GM12872 (cell line): Measurements from ENCODE around the gene PLXNC1.

Source experiments
- TF ChIP-seq, protein P1 (sequence below): IDR thresholded peaks from 3 replicates; pipeline ENCODE4 v1.5.1; 2011; ENCODE audit warnings: low read depth, mild to moderate bottlenecking, low read length, moderate library complexity; ENCODE audit not compliant: insufficient read depth

The PLXNC1 gene

DNA sequence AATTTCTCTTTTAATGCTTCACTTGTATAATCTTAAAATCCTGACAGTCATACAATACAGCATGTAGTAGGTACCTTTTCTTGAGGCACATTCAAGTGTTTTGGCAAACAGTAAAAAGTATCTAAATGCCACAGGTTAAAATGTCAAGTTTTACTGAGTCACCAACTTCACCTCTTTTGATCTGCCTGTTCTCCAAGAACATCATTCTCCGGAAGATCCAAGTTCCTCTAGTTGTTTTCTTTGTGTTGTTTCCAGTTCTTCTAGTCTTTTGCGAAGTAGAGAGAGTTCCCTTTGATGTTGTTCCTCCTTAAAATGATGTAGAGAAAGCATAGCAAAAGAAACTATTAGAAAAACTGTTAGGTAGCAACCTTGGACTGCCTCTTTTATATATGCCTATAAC lies 160.2 kb downstream of the PLXNC1 start:
- TF ChIP-seq, protein P1, sequence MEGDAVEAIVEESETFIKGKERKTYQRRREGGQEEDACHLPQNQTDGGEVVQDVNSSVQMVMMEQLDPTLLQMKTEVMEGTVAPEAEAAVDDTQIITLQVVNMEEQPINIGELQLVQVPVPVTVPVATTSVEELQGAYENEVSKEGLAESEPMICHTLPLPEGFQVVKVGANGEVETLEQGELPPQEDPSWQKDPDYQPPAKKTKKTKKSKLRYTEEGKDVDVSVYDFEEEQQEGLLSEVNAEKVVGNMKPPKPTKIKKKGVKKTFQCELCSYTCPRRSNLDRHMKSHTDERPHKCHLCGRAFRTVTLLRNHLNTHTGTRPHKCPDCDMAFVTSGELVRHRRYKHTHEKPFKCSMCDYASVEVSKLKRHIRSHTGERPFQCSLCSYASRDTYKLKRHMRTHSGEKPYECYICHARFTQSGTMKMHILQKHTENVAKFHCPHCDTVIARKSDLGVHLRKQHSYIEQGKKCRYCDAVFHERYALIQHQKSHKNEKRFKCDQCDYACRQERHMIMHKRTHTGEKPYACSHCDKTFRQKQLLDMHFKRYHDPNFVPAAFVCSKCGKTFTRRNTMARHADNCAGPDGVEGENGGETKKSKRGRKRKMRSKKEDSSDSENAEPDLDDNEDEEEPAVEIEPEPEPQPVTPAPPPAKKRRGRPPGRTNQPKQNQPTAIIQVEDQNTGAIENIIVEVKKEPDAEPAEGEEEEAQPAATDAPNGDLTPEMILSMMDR = no peak

DNA sequence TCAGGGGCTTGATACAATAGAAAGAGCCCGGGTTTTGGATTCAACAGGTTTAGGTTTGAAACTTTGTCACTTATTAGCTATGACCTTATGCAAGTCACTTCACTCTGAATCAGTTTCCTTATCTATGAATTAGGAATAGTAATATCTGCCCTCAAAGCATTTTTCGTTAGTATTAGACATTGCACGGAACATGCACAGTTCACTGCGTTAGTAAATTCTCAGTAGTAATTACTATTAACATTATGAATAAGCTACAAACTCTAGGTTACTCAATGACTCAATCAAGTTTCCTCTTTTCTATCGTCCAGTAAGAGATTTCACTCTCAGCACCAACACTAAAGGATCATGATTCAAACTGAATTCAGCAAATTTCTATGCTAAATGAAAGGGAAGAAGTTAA lies 161.0 kb downstream of the PLXNC1 start:
- TF ChIP-seq, protein P1 = no peak

DNA sequence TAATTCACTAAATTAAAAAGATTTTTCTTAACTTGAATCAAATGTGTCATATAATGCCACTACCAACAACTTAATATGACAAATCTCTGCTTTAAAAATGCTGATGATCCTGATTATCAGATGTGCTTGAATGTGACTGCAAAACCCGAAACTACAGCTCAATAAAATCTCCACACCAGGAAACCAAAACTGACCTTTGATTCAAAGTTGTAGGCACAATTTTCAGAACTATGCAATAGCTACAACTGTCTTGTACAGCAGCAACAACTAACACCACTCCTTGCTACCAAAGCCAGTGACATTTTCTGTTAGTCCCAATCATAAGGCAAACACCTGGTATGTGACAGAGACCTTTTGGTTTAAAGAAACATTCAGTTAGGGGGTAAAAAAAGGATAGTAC lies 164.0 kb downstream of the PLXNC1 start:
- TF ChIP-seq, protein P1 = no peak

DNA sequence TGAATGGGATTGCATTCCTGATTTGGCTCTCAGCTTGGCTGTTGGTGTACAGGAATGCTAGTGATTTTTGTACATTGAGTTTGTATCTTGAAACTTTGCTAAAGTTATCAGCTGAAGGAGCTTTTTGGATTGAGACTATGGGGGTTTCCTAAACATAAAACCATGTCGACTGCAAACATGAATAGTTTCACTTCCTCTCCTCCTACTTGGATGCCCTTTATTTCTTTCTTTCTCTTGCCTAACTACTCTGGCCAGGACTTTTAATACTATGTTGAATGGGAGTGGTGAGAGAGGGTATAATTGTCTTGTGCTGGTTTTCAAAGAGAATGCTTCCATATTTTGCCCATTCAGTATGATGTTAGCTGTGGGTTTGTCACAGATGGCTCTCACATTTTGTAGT lies 169.8 kb downstream of the PLXNC1 start:
- TF ChIP-seq, protein P1 = no peak

DNA sequence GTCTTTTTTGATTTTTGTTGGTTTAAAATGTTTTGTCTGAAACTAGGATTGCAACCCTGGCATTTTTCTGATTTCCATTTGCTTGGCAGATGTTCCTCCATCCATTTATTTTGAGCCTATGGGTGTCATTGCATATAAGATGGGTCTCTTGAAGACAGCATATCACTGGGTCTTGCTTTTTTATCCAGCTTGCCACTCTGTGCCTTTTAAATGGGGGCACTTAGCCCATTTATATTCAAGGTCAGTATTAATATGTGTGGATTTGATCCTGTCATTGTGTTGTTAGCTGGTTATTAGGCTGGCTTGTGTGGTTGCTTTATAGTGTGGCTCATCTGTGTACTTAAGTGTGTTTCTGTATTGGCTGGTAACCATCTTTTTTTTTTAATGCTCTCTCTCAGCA lies 171.7 kb downstream of the PLXNC1 start:
- TF ChIP-seq, protein P1 = no peak

DNA sequence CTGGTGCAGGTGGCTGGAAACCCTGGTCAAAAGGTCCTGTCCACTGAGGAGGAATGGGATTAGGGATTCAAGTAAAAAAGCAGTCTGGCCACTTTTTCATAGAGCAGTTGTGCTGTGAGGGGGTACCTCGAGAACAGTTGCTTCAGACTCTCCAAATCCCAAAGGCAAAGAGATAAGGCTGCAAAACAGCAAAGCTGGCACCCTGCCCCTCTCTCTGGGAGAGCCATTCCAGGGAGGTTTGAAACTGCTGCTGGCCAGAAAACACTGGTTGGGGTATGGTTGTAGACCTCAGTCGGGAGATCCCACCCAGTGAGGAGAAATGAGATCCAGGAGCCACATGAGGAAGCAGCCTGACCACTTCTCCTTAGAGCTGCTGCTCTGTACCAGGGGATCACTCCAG lies 174.0 kb downstream of the PLXNC1 start:
- TF ChIP-seq, protein P1 = no peak

DNA sequence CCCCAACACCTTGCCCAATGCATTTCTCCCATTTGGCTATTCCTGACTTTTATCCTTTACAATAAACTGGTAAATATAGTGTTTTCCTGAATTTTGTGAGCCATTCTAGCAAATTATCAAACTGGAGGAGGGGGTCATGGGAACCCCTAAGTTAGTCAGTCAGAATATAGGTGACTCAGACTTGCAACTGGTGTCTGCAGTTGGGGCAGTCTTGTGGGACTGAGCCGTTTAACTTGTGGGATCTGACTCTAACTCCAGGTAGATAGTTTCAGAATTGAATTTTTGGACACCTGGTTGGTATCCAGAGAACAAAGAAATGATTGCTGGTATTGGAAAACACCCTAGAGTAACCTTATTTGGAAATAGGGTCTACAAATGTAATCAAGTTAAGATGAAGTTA lies 177.9 kb downstream of the PLXNC1 start:
- TF ChIP-seq, protein P1 = no peak

DNA sequence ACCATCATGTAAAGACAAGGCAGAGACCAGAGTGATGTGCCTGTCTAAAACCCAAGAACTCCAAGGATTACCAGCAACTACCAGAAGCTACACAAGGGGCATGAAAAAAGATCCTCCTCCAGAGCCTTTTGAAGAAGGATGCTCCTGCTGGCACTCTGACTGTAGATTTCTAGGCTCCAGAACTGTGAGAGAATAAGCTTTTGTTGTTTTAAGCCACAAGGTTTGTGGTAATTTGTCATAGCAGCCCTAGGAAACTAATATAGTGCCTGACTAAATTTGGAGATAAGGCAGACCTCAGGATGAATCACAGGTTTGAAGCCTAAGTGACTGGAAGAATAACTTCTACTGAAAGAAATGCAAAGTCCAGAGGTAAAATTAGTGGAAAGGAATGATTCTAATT lies 178.3 kb downstream of the PLXNC1 start:
- TF ChIP-seq, protein P1 = no peak
